Measurements from ENCODE around the gene SENP8.

DNA sequence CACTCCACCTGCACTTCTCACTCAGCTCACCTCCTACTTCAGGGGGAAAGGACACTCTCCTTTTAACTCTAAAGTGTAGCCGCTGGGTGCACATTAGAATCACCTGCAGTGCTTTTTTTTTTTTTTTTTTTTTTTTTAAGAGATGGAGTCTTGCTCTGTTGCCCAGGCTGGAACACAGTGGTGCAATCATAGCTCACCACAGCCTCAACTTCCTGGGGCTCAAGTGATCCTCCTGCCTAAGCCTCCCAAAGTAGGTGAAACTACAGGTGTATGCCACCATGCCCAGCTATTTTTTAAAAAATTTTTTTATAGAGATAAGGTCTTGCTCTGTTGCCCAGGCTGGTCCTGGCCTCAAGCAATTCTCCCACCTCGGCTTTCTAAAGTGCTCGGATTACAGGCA is 58.5 kb downstream of the SENP8 start:
- TF ChIP-seq POLR2A (IDR thresholded peaks at IDR 0.05; ENCODE audit: low read depth, low read length) (no peak), TAF1 (IDR thresholded peaks at IDR 0.05; ENCODE audit: borderline replicate concordance, low read depth, low read length) (no peak), POLR2AphosphoS5 (IDR thresholded peaks at IDR 0.05; ENCODE audit: low read depth, low read length) (no peak)
